K562 (cell line): Measurements from ENCODE around the gene LAMA3. TPM values are rescaled to one million over a fixed set of nuclear protein-coding genes. Genes with fewer than 3 reads are reported as not detected.

ENCODE experiments used
- ATAC-seq: fragments of 200-7000 bp; cut with Tn5 transposase; 3 replicates; pipeline ENCODE4 v1.9.1; 2020; ENCODE audit warnings: moderate library complexity
- BruUV-seq: library from RNA; stranded (reverse); fragments of 400-500 nt; replicated peaks from 2 replicates; lab custom pipeline; 2021; lab: Mats Ljungman, UMichigan
- CTCF ChIA-PET: fragments of 300-600 bp; formaldehyde crosslinking; extraction: SDS; loops from one replicate; lab custom pipeline; 2021; ENCODE audit warnings: low intra/inter-chr PET ratio; lab: Yijun Ruan, JAX
- POLR2A ChIA-PET: fragments of 300-600, 350-650 bp; sonication (Branson Sonifier 250); formaldehyde crosslinking; extraction: SDS; loops from one replicate; lab custom pipeline; 2021; ENCODE audit warnings: antibody characterized with exemption, inconsistent platforms; lab: Yijun Ruan, JAX
- DNase-seq, 4 experiments: peaks; one replicate each; pipeline versions ENCODE4 v3.0.0 to v3.0.0-alpha.2; 2011 to 2018; ENCODE audit warnings: low spot score in 3 of 4, mixed read lengths in 3 of 4; ENCODE audit errors: extremely low read depth in 1 of 4
- FAIRE-seq: peaks from 2 replicates; lab custom pipeline; 2011; peaks lifted over from hg19 to GRCh38; lab: Jason Lieb, UNC
- H2AFZ ChIP-seq: 2 replicates; pipeline ENCODE4 v1.6.0; 2011; ENCODE audit warnings: low read depth, low read length, control low read depth, inconsistent platforms
- H3K27ac ChIP-seq: fragments of 200-600 bp; 3 replicates; pipeline ENCODE4 v1.8.0; 2011; ENCODE audit warnings: low read depth, mild to moderate bottlenecking, control low read depth, inconsistent platforms, low read length, moderate library complexity, mixed read lengths; ENCODE audit errors: extremely low read depth
- H3K27me3 ChIP-seq, 2 experiments: fragments of 300-600 bp in 1 of 2; 2 replicates in 1 of 2; 3 replicates in 1 of 2; pipeline versions ENCODE4 v1.6.0 to v1.8.0; 2011; ENCODE audit warnings: inconsistent platforms in 2 of 2, low read length in 2 of 2, mild to moderate bottlenecking in 1 of 2, mixed read lengths in 1 of 2, moderate library complexity in 1 of 2; ENCODE audit not compliant: control insufficient read depth in 2 of 2, insufficient read depth in 2 of 2
- H3K36me3 ChIP-seq: fragments of 300-600 bp; 3 replicates; pipeline ENCODE4 v1.8.0; 2011; ENCODE audit warnings: mild to moderate bottlenecking, low read length, inconsistent platforms; ENCODE audit not compliant: control insufficient read depth, insufficient read depth
- H3K4me1 ChIP-seq, 2 experiments: fragments of 200-600 bp in 1 of 2; replicated peaks in 1 of 2; 2 replicates in 1 of 2; 3 replicates in 1 of 2; pipeline versions ENCODE4 v1.5.1 to v1.8.0; 2011; ENCODE audit warnings: inconsistent platforms in 2 of 2, low read length in 2 of 2, mild to moderate bottlenecking in 1 of 2, mixed read lengths in 1 of 2, moderate library complexity in 1 of 2; ENCODE audit not compliant: control insufficient read depth in 2 of 2, insufficient read depth in 2 of 2
- H3K4me2 ChIP-seq: 2 replicates; pipeline ENCODE4 v1.6.1; 2011; ENCODE audit warnings: low read length, control low read depth, inconsistent platforms, mixed read lengths; ENCODE audit not compliant: insufficient read depth
- H3K4me3 ChIP-seq: fragments of 200-600 bp; sonication (generic), shearing (Covaris generic); 2 replicates; pipeline ENCODE4 v1.5.1; 2016; ENCODE audit warnings: control low read depth, inconsistent platforms
- H3K79me2 ChIP-seq: fragments of 200-600 bp; 3 replicates; pipeline ENCODE4 v1.8.0; 2011; ENCODE audit warnings: low read length, inconsistent platforms; ENCODE audit not compliant: control insufficient read depth, insufficient read depth
- H3K9ac ChIP-seq, 2 experiments: 2 replicates each; pipeline versions ENCODE4 v1.6.0 to v1.6.1; 2011; ENCODE audit warnings: low read depth in 2 of 2, low read length in 2 of 2, control low read depth in 1 of 2, inconsistent platforms in 1 of 2, mild to moderate bottlenecking in 1 of 2, mixed read lengths in 1 of 2; ENCODE audit not compliant: insufficient read depth in 1 of 2
- H3K9me1 ChIP-seq: one replicate; pipeline ENCODE4 v1.6.0; 2011; ENCODE audit warnings: inconsistent platforms, mild to moderate bottlenecking, low read length, moderate library complexity; ENCODE audit not compliant: control insufficient read depth, insufficient read depth
- H3K9me3 ChIP-seq: replicated peaks from 2 replicates; pipeline ENCODE4 v1.5.1; 2011; ENCODE audit warnings: low read depth, low read length, inconsistent platforms; ENCODE audit not compliant: control insufficient read depth, insufficient read depth
- H4K20me1 ChIP-seq: replicated peaks from 2 replicates; pipeline ENCODE4 v1.6.1; 2011; ENCODE audit warnings: low read length, inconsistent platforms, mixed read lengths; ENCODE audit not compliant: control insufficient read depth, insufficient read depth
- DPF2 ChIP-seq: fragments of 450-650 bp; IDR thresholded peaks from 2 replicates; pipeline ENCODE4 v1.6.1; 2016
- WGBS: fragments of 100-300 bp; shearing (Covaris generic); methylation state at CpG from one replicate; pipeline ENCODE4 v1.1.6; 2016; ENCODE audit warnings: low coverage, mixed read lengths; ENCODE audit not compliant: insufficient coverage; ENCODE audit errors: missing lambda C conversion rate; 5-methylcytosine and 5-hydroxymethylcytosine counted together
- in situ Hi-C: fragments of 300-500 bp; cut with MboI; formaldehyde crosslinking; loops from 4 replicates; pipeline ENCODE4 v1.15.0; 2018; ENCODE audit warnings: inconsistent platforms, mixed read lengths
- intact Hi-C: fragments of 100-400 bp; cut with micrococcal nuclease; formaldehyde crosslinking; loops from 2 replicates; pipeline ENCODE4 v1.14.2; 2022
- polyA plus RNA-seq, 8 experiments: library from polyadenylated mRNA; depleted of rRNA in 4 of 8; stranded (reverse) in 5 of 8; unstranded in 3 of 8; fragments of >200 nt; fragmentation: Nextera tagmentation in 2 of 8; fragmentation: Illumina TruSeq in 1 of 8; extraction: Ambion mirVana in 2 of 8; extraction: Trizol in 1 of 8; gene quantifications; 2 replicates each; pipeline versions ENCODE4 v1.2.1 to v1.2.3, GENCODE V29; 2011 to 2014; ENCODE audit warnings: inconsistent platforms in 1 of 8, missing spikeins in 1 of 8
- total RNA-seq, 7 experiments: library from RNA; depleted of rRNA in 6 of 7; stranded (reverse); fragments of >200 nt in 6 of 7; fragmentation: Illumina TruSeq in 2 of 7; extraction: Trizol in 2 of 7; gene quantifications; 2 replicates each; pipeline versions ENCODE4 v1.2.1 to v1.2.3, GENCODE V29; 2011 to 2021; ENCODE audit warnings: low replicate concordance in 1 of 7
- TF ChIP-seq, protein P1 (sequence below): fragments of 250-450 bp; sonication (Bioruptor Pico); IDR thresholded peaks from 2 replicates; pipeline ENCODE4 v1.5.0; 2020; ENCODE audit warnings: mild to moderate bottlenecking
- TF ChIP-seq, protein P2 (sequence below), 2 experiments: IDR thresholded peaks; 2 replicates each; pipeline ENCODE4 v1.6.1; 2011; ENCODE audit warnings: borderline replicate concordance in 1 of 2, control low read depth in 1 of 2, low read depth in 1 of 2, low read length in 1 of 2, mild to moderate bottlenecking in 1 of 2, mixed read lengths in 1 of 2, moderate library complexity in 1 of 2; ENCODE audit not compliant: insufficient read depth in 1 of 2, insufficient read length in 1 of 2, poor library complexity in 1 of 2, severe bottlenecking in 1 of 2; ENCODE audit errors: extremely low read depth in 1 of 2

The LAMA3 gene
- total and polyA plus RNA-seq, 9 of the 15 experiments (the other 6 are each of a cell fraction or from before 2014, with no cell fraction given), result 0.07 TPM; not detected in 8

DNA sequence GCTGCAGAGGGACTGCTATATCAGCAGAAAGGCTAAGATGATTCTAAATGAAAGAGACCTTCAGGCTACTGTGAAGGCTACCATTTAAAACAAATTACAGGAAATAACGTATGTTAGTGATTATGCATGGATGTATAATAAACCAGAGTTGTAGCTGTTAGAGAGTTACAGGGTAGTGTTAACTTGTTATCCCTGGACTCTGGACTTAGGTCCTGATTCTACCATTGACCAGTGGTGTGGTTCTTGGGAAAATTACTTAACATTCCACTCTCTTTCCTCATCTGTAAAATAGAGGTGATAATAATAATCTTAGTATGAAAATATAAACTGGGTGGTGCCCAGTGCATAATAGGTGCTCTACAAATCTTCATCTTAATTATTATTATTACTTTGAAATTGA lies 22.2 kb downstream of the LAMA3 start (continued):
- TF ChIP-seq, protein P1, sequence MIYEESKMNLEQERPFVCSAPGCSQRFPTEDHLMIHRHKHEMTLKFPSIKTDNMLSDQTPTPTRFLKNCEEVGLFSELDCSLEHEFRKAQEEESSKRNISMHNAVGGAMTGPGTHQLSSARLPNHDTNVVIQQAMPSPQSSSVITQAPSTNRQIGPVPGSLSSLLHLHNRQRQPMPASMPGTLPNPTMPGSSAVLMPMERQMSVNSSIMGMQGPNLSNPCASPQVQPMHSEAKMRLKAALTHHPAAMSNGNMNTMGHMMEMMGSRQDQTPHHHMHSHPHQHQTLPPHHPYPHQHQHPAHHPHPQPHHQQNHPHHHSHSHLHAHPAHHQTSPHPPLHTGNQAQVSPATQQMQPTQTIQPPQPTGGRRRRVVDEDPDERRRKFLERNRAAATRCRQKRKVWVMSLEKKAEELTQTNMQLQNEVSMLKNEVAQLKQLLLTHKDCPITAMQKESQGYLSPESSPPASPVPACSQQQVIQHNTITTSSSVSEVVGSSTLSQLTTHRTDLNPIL, result no peak
- TF ChIP-seq, all 486 proteins: peak for 0

DNA sequence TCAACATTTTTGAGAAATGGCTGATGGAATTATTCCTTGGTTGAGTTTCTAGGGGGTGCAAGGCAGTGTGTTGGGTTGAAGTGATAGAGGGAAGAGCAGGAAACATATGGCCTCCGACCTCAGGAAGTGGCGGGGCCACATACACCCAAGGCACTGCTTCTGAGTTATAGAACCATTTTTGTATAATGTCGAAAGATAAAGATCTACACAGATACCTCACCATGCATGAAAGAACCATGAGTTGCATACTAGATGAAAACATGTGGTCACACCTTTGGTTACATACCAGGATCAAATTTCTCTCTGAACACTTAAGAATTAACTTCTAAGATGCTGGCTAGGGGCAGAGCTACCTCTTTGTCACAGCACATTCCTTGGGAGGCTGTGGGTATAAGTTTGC lies 23.2 kb downstream of the LAMA3 start:
- Histone ChIP-seq H3K4me1 (peaks cover 0 to 7% of the 10 kb centered on the region in 2 experiments; a peak in 1 of 5 replicates), H3K27ac (no peak overlapping the region), H3K4me2 (no peak overlapping the region), H3K79me2 (no peaks in the 10 kb centered on the region), H3K36me3 (no peaks in the 10 kb centered on the region), H3K9me3 (no peaks in the 10 kb centered on the region), H3K9me1 (no peaks in the 10 kb centered on the region), H3K27me3 (peaks cover 3 to 6% of the 10 kb centered on the region in 2 experiments; a peak in 3 of 5 replicates), H3K9ac (no peak overlapping the region), H2AFZ (no peak overlapping the region), H3K4me3 (no peak overlapping the region), H4K20me1 (no peaks in the 10 kb centered on the region)
- intact Hi-C loops, result no loop called here
- DNase-seq (no peak), FAIRE-seq (no peak), ATAC-seq (no peak)
- in situ Hi-C loops, result loop anchor here (10.0 kb wide), 1 partner anchor 208 kb away; the partner anchor contains the start of gene RMC1
- ChIA-PET CTCF (no interaction called here), POLR2A (interaction anchor here (0.5 kb wide), 1 partner anchor 165 kb away, joined by 3 read pairs; no protein-coding TSS in a partner anchor)
- no TSS peak for BruUV-seq
- TF ChIP-seq, protein P2, sequence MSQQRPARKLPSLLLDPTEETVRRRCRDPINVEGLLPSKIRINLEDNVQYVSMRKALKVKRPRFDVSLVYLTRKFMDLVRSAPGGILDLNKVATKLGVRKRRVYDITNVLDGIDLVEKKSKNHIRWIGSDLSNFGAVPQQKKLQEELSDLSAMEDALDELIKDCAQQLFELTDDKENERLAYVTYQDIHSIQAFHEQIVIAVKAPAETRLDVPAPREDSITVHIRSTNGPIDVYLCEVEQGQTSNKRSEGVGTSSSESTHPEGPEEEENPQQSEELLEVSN (IDR thresholded peaks at IDR 0.05; ENCODE audit: borderline replicate concordance in 1 of 2, extremely low read depth in 1 of 2, insufficient read depth in 1 of 2, insufficient read length in 1 of 2, low read depth in 1 of 2, low read length in 1 of 2, poor library complexity in 1 of 2, severe bottlenecking in 1 of 2), result no peak
- TF ChIP-seq DPF2, result no peak
- 10% methylated on average over 3 of the region's 3 CpGs for WGBS
